Natural killer cell treated with Interleukin-12 subunit alpha and Interleukin-12 subunit beta and Interleukin-15 and Interleukin-18, amount 100 ng/mL, for 72 hours (primary cell): ENCODE measurements around the gene DOCK1. TPM values are rescaled to one million over a fixed set of nuclear protein-coding genes. Genes with fewer than 3 reads are reported as not detected.
"Not testable (repeated sequence)": the region's sequence is repeated elsewhere in the genome, so short reads cannot be mapped to it uniquely, and the experiment has no call there.

Experiments
- ATAC-seq, 2 donors: fragments of 150-1000 bp; cut with Tn5 transposase in 1 of 2; sonication (Bioruptor Pico), chemical (Tn5 transposase) in 1 of 2; 2 replicates each; pipeline ENCODE4 v1.10.0; 2021
- DNase-seq: peaks from one replicate; pipeline ENCODE4 v3.0.0; 2022; ENCODE audit warnings: low spot score
- H3K27ac Mint-ChIP-seq, 2 donors: 1 replicate in 1 of 2; 2 replicates in 1 of 2; pipeline ENCODE4 v1.8.0; 2022; ENCODE audit warnings: mixed read lengths in 2 of 2, mild to moderate bottlenecking in 1 of 2, moderate library complexity in 1 of 2
- H3K27me3 Mint-ChIP-seq, 2 donors: 1 replicate in 1 of 2; 2 replicates in 1 of 2; pipeline ENCODE4 v1.8.0; 2022; ENCODE audit warnings: mixed read lengths in 2 of 2
- H3K36me3 Mint-ChIP-seq: one replicate; pipeline ENCODE4 v1.8.0; 2022; ENCODE audit warnings: mixed read lengths
- H3K4me1 Mint-ChIP-seq, 2 donors: 1 replicate in 1 of 2; 2 replicates in 1 of 2; pipeline ENCODE4 v1.8.0; 2022; ENCODE audit warnings: low read depth in 2 of 2, mixed read lengths in 2 of 2, mild to moderate bottlenecking in 1 of 2
- H3K4me3 Mint-ChIP-seq: one replicate; pipeline ENCODE4 v1.8.0; 2022; ENCODE audit warnings: mixed read lengths
- H3K9me3 Mint-ChIP-seq: 2 replicates; pipeline ENCODE4 v1.8.0; 2022; ENCODE audit warnings: mixed read lengths
- total RNA-seq, 2 donors: library from RNA; stranded (reverse); gene quantifications; one replicate each; pipeline ENCODE4 v1.2.3, GENCODE V29; 2022

The DOCK1 gene
- total RNA-seq, 2 donors from 2014 or later: 0.28 to 1.3 TPM

GRCh38 chr10:126908225-126908624 is 3.0 kb downstream of the DOCK1 start:
- no peaks in the 10 kb centered on the region for H3K9me3 Mint-ChIP-seq
- H3K4me3 Mint-ChIP-seq: no peak overlapping the region
- no peak overlapping the region for H3K27ac Mint-ChIP-seq
- ATAC-seq: no peak
- H3K4me1 Mint-ChIP-seq: peaks cover 0 to 6% of the 10 kb centered on the region in 2 donors
- H3K27me3 Mint-ChIP-seq: peaks cover 21 to 30% of the 10 kb centered on the region in 2 donors
- H3K36me3 Mint-ChIP-seq: no peaks in the 10 kb centered on the region
- DNase-seq: no peak

GRCh38 chr10:126908729-126909128 is 3.5 kb downstream of the DOCK1 start:
- DNase-seq (no peak), ATAC-seq (no peak)
- H3K4me1 Mint-ChIP-seq: peaks cover 0 to 6% of the 10 kb centered on the region in 2 donors
- no peaks in the 10 kb centered on the region for H3K9me3 Mint-ChIP-seq
- no peaks in the 10 kb centered on the region for H3K36me3 Mint-ChIP-seq
- H3K27me3 Mint-ChIP-seq: peaks cover 18 to 25% of the 10 kb centered on the region in 2 donors
- H3K27ac Mint-ChIP-seq: no peak overlapping the region
- no peak overlapping the region for H3K4me3 Mint-ChIP-seq

GRCh38 chr10:126909147-126909546 is 3.9 kb downstream of the DOCK1 start:
- no peak for DNase-seq
- Mint-ChIP-seq H3K4me3 (no peak overlapping the region), H3K4me1 (peaks cover 0 to 4% of the 10 kb centered on the region in 2 donors), H3K9me3 (no peaks in the 10 kb centered on the region), H3K27me3 (peaks cover 16 to 21% of the 10 kb centered on the region in 2 donors), H3K27ac (no peak overlapping the region), H3K36me3 (no peaks in the 10 kb centered on the region)
- ATAC-seq: no peak

- ATAC-seq: no peak
- Mint-ChIP-seq H3K27ac (no peak overlapping the region), H3K9me3 (no peaks in the 10 kb centered on the region), H3K4me1 (no peaks in the 10 kb centered on the region), H3K36me3 (no peaks in the 10 kb centered on the region), H3K4me3 (no peak overlapping the region), H3K27me3 (peaks cover 10 to 14% of the 10 kb centered on the region in 2 donors)
- no peak for DNase-seq
Observed at GRCh38 chr10:126910196-126910595, 5.0 kb downstream of the DOCK1 start.

- Mint-ChIP-seq H3K27me3 (peaks cover 10 to 14% of the 10 kb centered on the region in 2 donors), H3K4me3 (no peak overlapping the region), H3K9me3 (no peaks in the 10 kb centered on the region), H3K4me1 (no peaks in the 10 kb centered on the region), H3K27ac (no peak overlapping the region), H3K36me3 (no peaks in the 10 kb centered on the region)
- ATAC-seq: no peak
- DNase-seq: no peak
Observed at GRCh38 chr10:126910798-126911197, 5.6 kb downstream of the DOCK1 start.

- Mint-ChIP-seq H3K4me3 (no peak overlapping the region), H3K27ac (no peak overlapping the region), H3K4me1 (no peaks in the 10 kb centered on the region), H3K9me3 (no peaks in the 10 kb centered on the region), H3K27me3 (peaks cover 9 to 13% of the 10 kb centered on the region in 2 donors), H3K36me3 (no peaks in the 10 kb centered on the region)
- DNase-seq (no peak), ATAC-seq (no peak)
Observed at GRCh38 chr10:126911301-126911700, 6.1 kb downstream of the DOCK1 start.

GRCh38 chr10:126913316-126913715 is 8.1 kb downstream of the DOCK1 start:
- no peak overlapping the region for H3K27ac Mint-ChIP-seq
- ATAC-seq (no peak), DNase-seq (no peak)
- no peaks in the 10 kb centered on the region for H3K27me3 Mint-ChIP-seq
- no peaks in the 10 kb centered on the region for H3K36me3 Mint-ChIP-seq
- no peaks in the 10 kb centered on the region for H3K9me3 Mint-ChIP-seq
- H3K4me1 Mint-ChIP-seq: no peaks in the 10 kb centered on the region
- H3K4me3 Mint-ChIP-seq: no peak overlapping the region

- H3K9me3 Mint-ChIP-seq: no peaks in the 10 kb centered on the region
- no peaks in the 10 kb centered on the region for H3K4me1 Mint-ChIP-seq
- H3K4me3 Mint-ChIP-seq: no peak overlapping the region
- H3K27ac Mint-ChIP-seq: no peak overlapping the region
- H3K36me3 Mint-ChIP-seq: no peaks in the 10 kb centered on the region
- H3K27me3 Mint-ChIP-seq: no peaks in the 10 kb centered on the region
- no peak for DNase-seq
- peak in 1 of 2 donors; percentile 5 for ATAC-seq
Observed at GRCh38 chr10:126914561-126914960, 9.3 kb downstream of the DOCK1 start.

GRCh38 chr10:126916952-126917351 is 11.7 kb downstream of the DOCK1 start:
- H3K36me3 Mint-ChIP-seq, H3K27me3 Mint-ChIP-seq, DNase-seq, H3K4me3 Mint-ChIP-seq, H3K9me3 Mint-ChIP-seq, ATAC-seq, H3K27ac Mint-ChIP-seq, H3K4me1 Mint-ChIP-seq: not testable (repeated sequence)

GRCh38 chr10:126917375-126917774 is 12.1 kb downstream of the DOCK1 start:
- Mint-ChIP-seq H3K4me3 (no peak overlapping the region), H3K4me1 (no peaks in the 10 kb centered on the region), H3K27me3 (no peaks in the 10 kb centered on the region), H3K9me3 (peaks cover 3% of the 10 kb centered on the region), H3K36me3 (no peaks in the 10 kb centered on the region), H3K27ac (no peak overlapping the region)
- DNase-seq (no peak), ATAC-seq (no peak)

GRCh38 chr10:126917975-126918908 is 13.0 kb downstream of the DOCK1 start:
- DNase-seq (no peak), ATAC-seq (no peak)
- no peak overlapping the region for H3K4me3 Mint-ChIP-seq
- no peaks in the 10 kb centered on the region for H3K36me3 Mint-ChIP-seq
- H3K9me3 Mint-ChIP-seq: peaks cover 3% of the 10 kb centered on the region
- H3K4me1 Mint-ChIP-seq: no peaks in the 10 kb centered on the region
- H3K27ac Mint-ChIP-seq: no peak overlapping the region
- no peaks in the 10 kb centered on the region for H3K27me3 Mint-ChIP-seq

GRCh38 chr10:126919426-126919825 is 14.2 kb downstream of the DOCK1 start:
- Mint-ChIP-seq H3K4me1 (no peaks in the 10 kb centered on the region), H3K4me3 (no peak overlapping the region)
- DNase-seq: no peak

GRCh38 chr10:126921162-126921561 is 15.9 kb downstream of the DOCK1 start:
- ATAC-seq: no peak
- DNase-seq: no peak
- Mint-ChIP-seq H3K9me3 (peaks cover 3% of the 10 kb centered on the region), H3K27ac (no peak overlapping the region), H3K4me3 (no peak overlapping the region), H3K27me3 (no peaks in the 10 kb centered on the region), H3K36me3 (no peaks in the 10 kb centered on the region), H3K4me1 (no peaks in the 10 kb centered on the region)

More at GRCh38 chr10:126919426-126919825, 14.2 kb downstream of the DOCK1 start:
- Mint-ChIP-seq H3K27ac (no peak overlapping the region), H3K27me3 (no peaks in the 10 kb centered on the region), H3K36me3 (no peaks in the 10 kb centered on the region), H3K9me3 (peaks cover 3% of the 10 kb centered on the region)
- no peak for ATAC-seq

GRCh38 chr10:126921974-126922525 is 16.8 kb downstream of the DOCK1 start:
- Mint-ChIP-seq H3K27me3 (no peaks in the 10 kb centered on the region), H3K4me1 (no peaks in the 10 kb centered on the region), H3K9me3 (peaks cover 3% of the 10 kb centered on the region), H3K4me3 (no peak overlapping the region), H3K36me3 (no peaks in the 10 kb centered on the region), H3K27ac (no peak overlapping the region)
- ATAC-seq (no peak), DNase-seq (no peak)
